GM10266 (cell line): ENCODE data around the gene RBCK1.
"Not testable (repeated sequence)": the region's sequence is repeated elsewhere in the genome, so short reads cannot be mapped to it uniquely, and the experiment has no call there.

ENCODE experiments used
- DNase-seq: peaks from one replicate; pipeline ENCODE4 v3.0.0; 2012; ENCODE audit errors: extremely low spot score
- TF ChIP-seq, protein P1 (sequence below): IDR thresholded peaks from 2 replicates; pipeline ENCODE4 v1.5.1; 2012; ENCODE audit warnings: mild to moderate bottlenecking, low read depth; ENCODE audit not compliant: control insufficient read depth, insufficient read depth; ENCODE audit errors: missing control alignments

RBCK1 gene

DNA sequence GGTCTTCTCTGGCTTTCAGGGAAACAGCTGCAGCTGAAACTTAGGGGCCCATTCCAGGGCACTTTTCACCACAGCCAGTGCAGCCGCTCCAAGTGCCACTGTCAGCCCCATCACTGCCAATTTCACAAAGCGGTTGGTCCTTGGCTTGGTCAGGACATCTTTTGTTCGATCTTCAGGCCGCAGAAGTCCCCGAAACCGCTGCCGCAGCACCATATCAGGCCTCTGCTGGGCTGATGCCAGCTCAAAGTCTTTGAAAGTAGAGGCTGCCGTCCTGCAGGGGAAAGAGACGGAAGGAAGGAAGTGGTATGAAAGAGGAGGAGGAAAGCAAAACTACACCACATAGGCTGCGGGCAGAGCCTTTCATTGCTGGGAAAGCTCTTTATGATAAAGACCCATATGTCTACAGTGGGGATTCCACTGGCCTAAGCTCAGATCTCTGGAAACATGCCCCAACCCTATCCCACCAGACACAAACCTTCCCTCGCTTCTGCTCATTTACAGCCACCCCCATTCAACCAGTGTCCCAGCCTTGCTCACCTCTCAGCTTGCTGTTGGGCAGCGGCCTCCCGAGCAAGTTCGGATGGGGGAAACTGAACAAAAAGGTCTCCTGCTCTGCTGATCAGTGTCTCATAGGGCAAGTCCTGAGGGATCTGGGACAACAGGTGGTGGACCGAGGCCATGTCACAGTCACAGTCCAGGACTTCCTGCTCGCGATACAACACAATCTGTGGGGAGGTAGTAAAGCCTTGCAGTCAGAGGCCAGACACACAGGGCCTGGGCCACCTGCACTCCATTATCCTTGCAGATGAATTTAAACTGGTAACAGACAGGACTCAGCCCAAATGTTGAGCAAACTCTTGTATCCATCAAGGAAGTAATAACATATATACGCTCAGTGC lies 30.7 kb downstream of the RBCK1 start:
- TF ChIP-seq, protein P1, sequence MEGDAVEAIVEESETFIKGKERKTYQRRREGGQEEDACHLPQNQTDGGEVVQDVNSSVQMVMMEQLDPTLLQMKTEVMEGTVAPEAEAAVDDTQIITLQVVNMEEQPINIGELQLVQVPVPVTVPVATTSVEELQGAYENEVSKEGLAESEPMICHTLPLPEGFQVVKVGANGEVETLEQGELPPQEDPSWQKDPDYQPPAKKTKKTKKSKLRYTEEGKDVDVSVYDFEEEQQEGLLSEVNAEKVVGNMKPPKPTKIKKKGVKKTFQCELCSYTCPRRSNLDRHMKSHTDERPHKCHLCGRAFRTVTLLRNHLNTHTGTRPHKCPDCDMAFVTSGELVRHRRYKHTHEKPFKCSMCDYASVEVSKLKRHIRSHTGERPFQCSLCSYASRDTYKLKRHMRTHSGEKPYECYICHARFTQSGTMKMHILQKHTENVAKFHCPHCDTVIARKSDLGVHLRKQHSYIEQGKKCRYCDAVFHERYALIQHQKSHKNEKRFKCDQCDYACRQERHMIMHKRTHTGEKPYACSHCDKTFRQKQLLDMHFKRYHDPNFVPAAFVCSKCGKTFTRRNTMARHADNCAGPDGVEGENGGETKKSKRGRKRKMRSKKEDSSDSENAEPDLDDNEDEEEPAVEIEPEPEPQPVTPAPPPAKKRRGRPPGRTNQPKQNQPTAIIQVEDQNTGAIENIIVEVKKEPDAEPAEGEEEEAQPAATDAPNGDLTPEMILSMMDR = no peak
- no peak for DNase-seq

DNA sequence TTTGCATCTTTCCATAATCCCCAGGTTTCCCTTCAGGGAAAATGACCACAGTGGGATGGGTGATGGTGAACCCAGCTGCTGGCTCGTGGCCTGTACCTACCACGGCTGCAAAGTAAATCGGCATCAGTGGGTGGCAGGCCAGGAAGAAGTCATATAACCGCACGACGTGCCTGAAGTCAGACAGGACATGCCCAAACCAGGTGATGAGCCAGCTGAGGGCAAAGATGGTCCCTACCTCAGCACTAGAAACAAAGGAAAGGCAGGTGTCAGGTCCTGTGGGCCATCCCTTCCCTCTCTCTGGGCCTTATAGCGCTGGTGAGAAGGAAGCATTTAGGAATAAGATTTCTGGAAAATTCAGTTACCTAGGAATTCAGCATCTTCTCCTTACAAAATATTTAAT lies 32.0 kb downstream of the RBCK1 start:
- TF ChIP-seq, protein P1 = no peak
- DNase-seq = no peak

DNA sequence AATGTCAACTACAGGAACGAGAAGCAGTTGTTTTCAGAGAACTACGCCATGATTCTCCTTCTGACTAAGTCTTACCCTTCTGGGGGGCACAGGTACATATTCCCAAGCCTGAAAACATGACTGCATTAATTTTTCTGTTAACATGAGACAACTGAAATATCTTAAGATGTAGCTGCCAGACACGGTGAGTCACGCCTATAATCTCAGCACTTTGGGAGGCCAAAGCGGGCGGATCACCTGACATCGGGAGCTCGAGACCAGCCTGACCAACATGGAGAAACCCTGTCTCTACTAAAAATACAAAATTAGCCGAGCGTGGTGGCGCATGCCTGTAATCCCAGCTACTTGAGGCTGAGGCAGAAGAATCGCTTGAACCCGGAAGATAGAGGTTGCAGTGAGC lies 32.5 kb downstream of the RBCK1 start:
- TF ChIP-seq, protein P1 = no peak
- no peak for DNase-seq

DNA sequence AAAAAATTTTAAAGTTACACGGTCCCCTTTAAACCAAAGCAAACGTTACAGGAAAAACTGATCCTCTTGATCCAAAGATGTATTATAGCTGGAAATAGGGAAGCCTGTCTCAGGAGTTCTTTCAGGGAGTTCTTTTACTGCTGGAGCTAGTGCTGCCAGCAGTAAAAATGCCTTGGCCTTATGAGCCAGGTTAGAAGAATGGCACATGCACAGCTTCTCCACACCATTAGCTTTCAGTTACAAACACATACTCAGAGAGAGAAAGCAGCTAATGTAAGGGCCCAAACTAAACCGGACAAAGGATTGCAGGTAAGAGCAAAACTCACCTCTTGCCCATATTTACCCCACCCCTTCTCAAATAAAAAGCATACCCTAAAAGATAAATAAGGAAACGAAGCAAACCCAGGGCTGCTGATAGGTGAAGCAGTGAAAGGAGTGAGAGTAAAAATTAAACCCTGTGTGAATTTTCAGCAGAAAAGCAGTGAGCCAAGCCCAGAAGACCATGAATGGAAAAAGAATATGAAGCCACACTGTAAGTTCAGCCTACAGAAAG lies 35.2 kb downstream of the RBCK1 start:
- TF ChIP-seq, protein P1 = no peak
- no peak for DNase-seq

DNA sequence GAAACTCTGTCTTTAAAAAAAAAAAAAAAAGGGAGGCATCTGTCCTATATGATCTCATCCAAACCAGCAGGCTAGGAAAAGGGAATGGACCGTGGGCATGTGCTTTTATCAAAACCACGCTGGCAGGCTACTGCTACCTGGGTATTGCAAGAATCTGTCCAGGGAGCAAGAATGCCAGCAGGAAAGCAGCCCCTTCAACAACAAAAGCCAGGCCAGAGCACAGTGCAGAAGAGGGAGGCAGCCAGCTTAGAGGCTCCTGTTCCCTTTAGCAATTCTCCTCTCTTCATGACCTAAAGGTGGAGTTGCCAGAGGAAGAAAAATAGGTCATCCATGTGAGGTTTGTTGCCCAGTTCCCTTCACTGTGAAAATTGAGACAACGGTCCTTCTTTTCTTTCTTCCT lies 36.0 kb downstream of the RBCK1 start:
- no peak for DNase-seq
- TF ChIP-seq, protein P1 = no peak

DNA sequence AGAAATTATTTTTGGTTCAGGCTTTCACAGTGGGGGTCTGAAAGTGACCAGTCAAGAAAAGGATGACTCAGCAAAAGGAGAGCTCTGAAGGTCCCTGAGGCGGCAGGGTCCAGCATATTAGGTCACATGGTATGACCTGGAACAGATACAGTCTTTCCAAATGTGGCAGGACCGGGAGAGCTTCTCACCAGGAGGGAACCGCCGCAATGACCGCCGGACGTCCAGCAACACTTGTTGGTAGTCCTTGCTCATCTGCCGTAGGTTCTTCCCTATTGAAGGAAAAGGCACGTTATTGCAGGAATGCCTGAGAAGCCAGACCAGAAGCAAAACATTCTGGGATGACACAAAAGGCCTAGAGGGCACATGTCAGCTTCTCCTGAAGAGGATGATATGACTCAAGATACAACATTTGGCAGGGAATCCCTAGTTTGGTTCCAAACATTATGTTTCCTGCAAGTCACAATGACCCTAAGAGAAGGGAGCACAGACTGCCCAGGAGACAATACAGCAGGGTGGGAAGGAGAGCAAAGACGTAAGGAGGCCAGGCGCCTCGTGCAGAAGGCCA lies 36.8 kb downstream of the RBCK1 start:
- no peak for DNase-seq
- TF ChIP-seq, protein P1 = no peak

DNA sequence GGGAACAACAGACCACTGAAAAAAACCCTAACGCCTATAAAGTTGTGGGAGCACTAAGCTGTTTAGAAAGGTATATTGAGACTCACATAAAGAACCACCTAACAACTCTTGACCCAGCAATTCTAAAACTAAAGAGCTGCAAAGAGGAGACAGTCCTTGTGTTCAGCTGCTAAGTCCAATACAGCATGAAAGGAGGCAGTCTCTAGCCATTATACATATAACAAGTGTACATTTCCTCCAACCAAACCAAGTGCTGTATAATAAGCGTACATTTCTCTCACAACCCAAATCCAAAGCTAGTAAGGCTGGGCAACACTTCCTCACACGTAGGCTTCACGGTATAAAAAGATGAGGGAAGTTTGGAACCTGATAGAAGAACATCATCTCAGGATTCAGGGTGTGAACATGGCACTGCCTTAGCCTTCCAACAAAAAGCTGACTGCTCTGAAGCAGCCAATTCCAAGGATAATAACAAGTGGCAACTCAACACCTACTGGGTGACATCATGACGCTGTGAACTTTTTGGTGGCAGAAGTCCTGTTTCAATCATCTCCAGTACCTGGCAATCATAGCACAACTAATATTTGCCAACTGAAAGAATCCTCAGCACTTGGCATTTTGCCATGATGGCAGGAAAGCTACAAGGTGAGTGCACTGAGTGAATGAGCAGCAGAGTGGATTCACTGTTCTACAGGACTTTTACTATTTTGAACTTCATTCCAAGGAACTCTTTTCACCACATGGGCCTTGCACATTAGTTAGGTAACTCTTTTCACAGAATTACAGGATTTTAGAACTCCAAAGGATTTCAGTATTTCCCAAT lies 37.6 kb downstream of the RBCK1 start:
- no peak for DNase-seq
- TF ChIP-seq, protein P1 = no peak

DNA sequence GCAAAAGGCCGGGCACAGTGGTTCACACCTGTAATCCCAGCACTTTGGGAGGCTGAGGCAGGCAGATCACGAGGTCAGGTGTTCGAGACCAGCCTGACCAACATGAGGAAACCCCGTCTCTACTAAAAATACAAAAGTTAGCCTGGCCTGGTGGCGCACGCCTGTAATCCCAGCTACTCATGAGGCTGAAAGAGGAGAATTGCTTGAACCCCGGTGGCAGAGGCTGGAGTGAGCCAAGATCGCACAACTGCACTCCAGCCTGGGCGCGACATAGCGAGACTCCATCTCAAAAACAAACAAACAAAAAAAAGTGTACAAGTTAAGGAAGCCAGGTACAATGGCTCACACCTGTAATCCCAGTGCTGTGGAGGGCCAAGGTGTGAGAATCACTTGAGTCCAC lies 43.9 kb downstream of the RBCK1 start:
- not testable (repeated sequence) for DNase-seq
